Bronchial epithelial cell (primary cell): Measurements from ENCODE around the gene C16orf74. TPM values are rescaled to one million over a fixed set of nuclear protein-coding genes. Genes with fewer than 3 reads are reported as not detected.

Experiments used
- DNase-seq: peaks from one replicate; pipeline ENCODE4 v3.0.0-alpha.2; 2010; ENCODE audit warnings: low read depth
- FAIRE-seq: peaks from 2 replicates; lab custom pipeline; 2011; peaks lifted over from hg19 to GRCh38; lab: Jason Lieb, UNC
- H3K27me3 ChIP-seq: 2 replicates; pipeline ENCODE4 v1.5.1; 2011; ENCODE audit warnings: low read length; ENCODE audit not compliant: control insufficient read depth, insufficient read depth
- H3K36me3 ChIP-seq: 2 replicates; pipeline ENCODE4 v1.5.1; 2011; ENCODE audit warnings: low read length; ENCODE audit not compliant: control insufficient read depth, insufficient read depth
- H3K4me3 ChIP-seq: 2 replicates; pipeline ENCODE4 v1.5.1; 2011; ENCODE audit warnings: mild to moderate bottlenecking, low read depth, low read length, control low read depth
- total RNA-seq: library from RNA; depleted of rRNA; stranded (reverse); fragments of >200 nt; gene quantifications from 2 replicates; pipeline ENCODE4 v1.2.1, GENCODE V29; 2014
- TF ChIP-seq, protein P1 (sequence below): IDR thresholded peaks from 2 replicates; pipeline ENCODE4 v1.5.1; 2011; ENCODE audit warnings: mild to moderate bottlenecking, moderate library complexity, low read length, control low read depth, inconsistent platforms; ENCODE audit not compliant: insufficient read depth, severe bottlenecking

Gene C16orf74
- total RNA-seq, 1 donor from 2014 or later, result 167 TPM

DNA sequence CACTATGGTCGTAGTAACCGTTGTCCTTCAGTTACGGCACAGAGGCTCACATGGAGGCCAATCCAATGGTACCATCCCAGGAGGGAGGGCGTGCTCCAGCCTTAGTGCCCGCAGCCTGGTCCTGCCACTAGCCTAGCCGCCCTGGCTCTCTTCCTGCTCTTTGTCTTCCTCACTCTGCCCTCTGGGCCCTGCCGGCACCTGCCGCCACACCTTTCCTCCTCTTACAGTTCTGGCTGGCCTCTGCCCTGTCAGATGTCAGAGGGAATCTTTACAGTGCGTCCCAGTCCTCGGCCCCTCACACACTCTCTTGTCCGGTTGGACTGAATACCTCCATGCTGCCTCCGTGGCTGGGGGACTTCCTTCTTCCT, 85.5 kb downstream of the C16orf74 start:
- no peak for DNase-seq
- Histone ChIP-seq H3K27me3 (no peaks in the 10 kb centered on the region), H3K4me3 (no peak overlapping the region), H3K36me3 (peaks cover 58% of the 10 kb centered on the region)
- TF ChIP-seq, protein P1, sequence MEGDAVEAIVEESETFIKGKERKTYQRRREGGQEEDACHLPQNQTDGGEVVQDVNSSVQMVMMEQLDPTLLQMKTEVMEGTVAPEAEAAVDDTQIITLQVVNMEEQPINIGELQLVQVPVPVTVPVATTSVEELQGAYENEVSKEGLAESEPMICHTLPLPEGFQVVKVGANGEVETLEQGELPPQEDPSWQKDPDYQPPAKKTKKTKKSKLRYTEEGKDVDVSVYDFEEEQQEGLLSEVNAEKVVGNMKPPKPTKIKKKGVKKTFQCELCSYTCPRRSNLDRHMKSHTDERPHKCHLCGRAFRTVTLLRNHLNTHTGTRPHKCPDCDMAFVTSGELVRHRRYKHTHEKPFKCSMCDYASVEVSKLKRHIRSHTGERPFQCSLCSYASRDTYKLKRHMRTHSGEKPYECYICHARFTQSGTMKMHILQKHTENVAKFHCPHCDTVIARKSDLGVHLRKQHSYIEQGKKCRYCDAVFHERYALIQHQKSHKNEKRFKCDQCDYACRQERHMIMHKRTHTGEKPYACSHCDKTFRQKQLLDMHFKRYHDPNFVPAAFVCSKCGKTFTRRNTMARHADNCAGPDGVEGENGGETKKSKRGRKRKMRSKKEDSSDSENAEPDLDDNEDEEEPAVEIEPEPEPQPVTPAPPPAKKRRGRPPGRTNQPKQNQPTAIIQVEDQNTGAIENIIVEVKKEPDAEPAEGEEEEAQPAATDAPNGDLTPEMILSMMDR, result no peak
- no peak for FAIRE-seq

DNA sequence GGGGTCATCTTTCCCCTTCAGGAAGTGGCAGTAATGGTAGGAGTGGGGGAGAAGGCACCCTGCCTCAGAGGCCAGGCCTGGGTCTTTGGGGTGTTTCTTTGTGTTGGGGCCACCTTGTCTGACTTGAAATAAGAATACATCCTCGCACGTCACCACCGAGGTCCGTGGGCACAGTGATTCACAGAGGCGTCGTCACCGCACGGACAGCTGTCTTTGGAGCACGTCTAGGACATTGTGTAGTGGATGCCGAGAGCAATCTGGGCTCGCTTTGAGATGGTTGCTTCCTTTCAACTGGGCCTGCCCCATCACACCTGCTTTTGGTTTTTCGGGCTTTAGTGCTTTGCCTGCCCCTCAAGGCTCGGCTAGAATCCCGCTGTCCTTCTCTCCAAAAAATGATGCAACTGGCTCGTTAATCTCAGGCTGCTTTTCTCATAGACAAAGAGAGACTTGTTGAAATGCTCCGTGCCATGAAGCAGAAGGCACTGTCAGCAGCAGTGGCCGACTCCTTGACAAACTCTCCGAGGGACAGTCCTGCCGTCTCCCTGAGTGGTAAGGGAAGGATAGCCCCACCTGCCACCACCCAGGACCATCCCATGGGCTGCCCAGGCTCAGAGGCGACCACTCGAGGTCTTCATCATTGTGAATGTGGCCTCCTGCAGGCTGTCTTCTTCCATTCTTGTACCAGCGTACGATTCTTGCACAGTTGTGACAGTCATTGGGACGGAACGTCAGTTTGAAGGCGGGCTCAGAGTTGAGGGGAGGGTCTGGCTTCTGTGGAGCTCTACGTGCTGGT, 86.1 kb downstream of the C16orf74 start:
- H3K36me3 ChIP-seq, result peaks cover 62% of the 10 kb centered on the region

GRCh38 chr16:85663891-85664321, 87.0 kb downstream of the C16orf74 start:
- H3K27me3 ChIP-seq, result no peaks in the 10 kb centered on the region
- no peak overlapping the region for H3K4me3 ChIP-seq
- no peak for DNase-seq
- TF ChIP-seq, protein P1, result no peak
- H3K36me3 ChIP-seq, result peaks cover 62% of the 10 kb centered on the region
- no peak for FAIRE-seq

More for the DNA sequence above, 86.1 kb downstream of the C16orf74 start:
- no peak for FAIRE-seq
- no peak overlapping the region for H3K4me3 ChIP-seq
- DNase-seq, result no peak
- TF ChIP-seq, protein P1, result no peak
- H3K27me3 ChIP-seq, result no peaks in the 10 kb centered on the region

DNA sequence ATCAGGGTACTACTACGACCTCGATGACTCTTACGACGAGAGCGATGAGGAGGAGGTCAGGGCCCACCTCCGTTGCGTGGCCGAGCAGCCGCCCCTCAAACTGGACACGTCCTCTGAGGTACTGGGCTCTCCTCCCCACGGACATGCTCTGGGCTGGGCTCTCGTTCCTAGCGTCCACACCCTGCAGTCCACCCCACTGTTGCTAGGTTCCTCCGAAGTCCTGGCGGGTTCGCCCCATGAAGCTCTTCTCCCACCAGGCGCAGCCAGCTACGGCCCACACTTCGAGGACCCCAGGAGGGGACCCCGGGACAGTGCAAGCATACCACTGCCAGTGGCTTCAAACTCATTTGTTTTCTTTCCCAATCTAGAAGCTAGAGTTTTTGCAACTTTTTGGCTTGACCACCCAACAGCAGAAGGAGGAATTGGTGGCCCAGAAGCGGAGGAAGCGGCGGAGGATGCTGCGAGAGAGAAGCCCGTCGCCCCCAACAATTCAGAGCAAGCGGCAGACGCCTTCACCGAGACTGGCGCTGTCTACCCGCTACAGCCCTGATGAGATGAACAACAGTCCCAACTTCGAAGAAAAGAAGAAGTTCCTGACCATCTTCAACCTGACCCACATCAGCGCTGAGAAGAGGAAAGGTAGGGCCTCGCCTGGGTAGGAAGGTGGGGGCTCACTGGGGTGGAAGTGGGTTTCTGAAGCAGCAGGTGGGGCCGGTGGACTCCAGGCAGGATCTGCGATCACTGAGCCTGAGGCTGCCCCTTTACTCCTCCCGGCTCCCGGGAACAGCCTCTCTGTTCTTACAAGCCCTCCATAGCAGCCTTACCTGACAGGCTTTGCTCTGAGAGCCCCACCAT, 87.7 kb downstream of the C16orf74 start:
- H3K36me3 ChIP-seq, result peaks cover 58% of the 10 kb centered on the region
- TF ChIP-seq, protein P1, result no peak
- H3K4me3 ChIP-seq, result no peak overlapping the region
- FAIRE-seq (no peak), DNase-seq (no peak)
- H3K27me3 ChIP-seq, result no peaks in the 10 kb centered on the region

GRCh38 chr16:85662482-85662812, 88.4 kb downstream of the C16orf74 start:
- H3K27me3 ChIP-seq, result no peaks in the 10 kb centered on the region
- peaks cover 56% of the 10 kb centered on the region for H3K36me3 ChIP-seq
- TF ChIP-seq, protein P1, result no peak
- no peak for DNase-seq
- no peak for FAIRE-seq
- no peak overlapping the region for H3K4me3 ChIP-seq
